GM23338 (cell line): ENCODE data around the gene PTPRR. TPM values are rescaled to one million over a fixed set of nuclear protein-coding genes. Genes with fewer than 3 reads are reported as not detected.

Source experiments
- ATAC-seq: fragments of 200-7000 bp; cut with Tn5 transposase; 3 replicates; pipeline ENCODE4 v1.9.1; 2020
- DNase-seq: peaks from one replicate; pipeline ENCODE4 v3.0.0-alpha.2; 2015; ENCODE audit warnings: low spot score
- H2AFZ ChIP-seq: fragments of 200-600 bp; sonication (generic); 2 replicates; pipeline ENCODE4 v1.8.0; 2016; ENCODE audit warnings: antibody characterized with exemption, mild to moderate bottlenecking, moderate library complexity
- H3F3A ChIP-seq: fragments of 200-600 bp; sonication (generic); replicated peaks from 2 replicates; pipeline ENCODE4 v1.8.0; 2017; ENCODE audit warnings: antibody characterized with exemption, mixed run types, low read depth
- H3K27ac ChIP-seq: fragments of 200-600 bp; sonication (generic); 2 replicates; pipeline ENCODE4 v1.6.1; 2016; ENCODE audit warnings: low read depth
- H3K27me3 ChIP-seq: fragments of 200-600 bp; sonication (generic); 2 replicates; pipeline ENCODE4 v1.8.0; 2016; ENCODE audit warnings: mild to moderate bottlenecking, mixed run types, moderate library complexity; ENCODE audit not compliant: insufficient read depth
- H3K36me3 ChIP-seq: fragments of 200-600 bp; sonication (generic); 2 replicates; pipeline ENCODE4 v1.8.0; 2016; ENCODE audit warnings: mild to moderate bottlenecking; ENCODE audit not compliant: insufficient read depth
- H3K4me1 ChIP-seq: fragments of 200-600 bp; sonication (generic); 2 replicates; pipeline ENCODE4 v1.8.0; 2016; ENCODE audit warnings: mild to moderate bottlenecking, moderate library complexity; ENCODE audit not compliant: insufficient read depth
- H3K4me2 ChIP-seq: fragments of 200-600 bp; sonication (generic); 2 replicates; pipeline ENCODE4 v1.7.1; 2017; ENCODE audit warnings: mixed run types
- H3K4me3 ChIP-seq: fragments of 200-600 bp; sonication (generic); 2 replicates; pipeline ENCODE4 v1.6.1; 2016; ENCODE audit warnings: mixed run types
- H3K79me2 ChIP-seq: fragments of 200-600 bp; sonication (generic); replicated peaks from 2 replicates; pipeline ENCODE4 v1.8.0; 2017; ENCODE audit warnings: mild to moderate bottlenecking; ENCODE audit not compliant: insufficient read depth
- H3K9me2 ChIP-seq: fragments of 200-600 bp; sonication (generic); 2 replicates; pipeline ENCODE4 v1.8.0; 2017; ENCODE audit not compliant: insufficient read depth
- H4K20me1 ChIP-seq: fragments of 200-600 bp; sonication (generic); replicated peaks from 2 replicates; pipeline ENCODE4 v1.8.0; 2017; ENCODE audit warnings: mild to moderate bottlenecking; ENCODE audit not compliant: insufficient read depth
- H3K27ac Mint-ChIP-seq: 2 replicates; pipeline ENCODE4 v1.8.0; 2020; ENCODE audit warnings: inconsistent platforms, mild to moderate bottlenecking, moderate library complexity, mixed read lengths
- H3K27me3 Mint-ChIP-seq: 3 replicates; pipeline ENCODE4 v1.8.0; 2022; ENCODE audit warnings: low read depth, mild to moderate bottlenecking, moderate library complexity, mixed read lengths, inconsistent platforms; ENCODE audit not compliant: insufficient read depth, poor library complexity
- H3K36me3 Mint-ChIP-seq: 3 replicates; pipeline ENCODE4 v1.8.0; 2021; ENCODE audit warnings: low read depth, mild to moderate bottlenecking, inconsistent platforms, moderate library complexity, mixed read lengths
- H3K4me1 Mint-ChIP-seq: 3 replicates; pipeline ENCODE4 v1.8.0; 2020; ENCODE audit warnings: mild to moderate bottlenecking, inconsistent platforms, mixed read lengths
- H3K4me3 Mint-ChIP-seq: 3 replicates; pipeline ENCODE4 v1.8.0; 2021; ENCODE audit warnings: moderate library complexity, mild to moderate bottlenecking, inconsistent platforms, mixed read lengths
- H3K9me3 Mint-ChIP-seq: 3 replicates; pipeline ENCODE4 v1.8.0; 2020; ENCODE audit warnings: moderate library complexity, mild to moderate bottlenecking, inconsistent platforms, mixed read lengths
- CREB1 ChIP-seq: fragments of 250-450 bp; sonication (Bioruptor Pico); IDR thresholded peaks from 2 replicates; pipeline ENCODE4 v1.5.0; 2020; ENCODE audit warnings: low read depth, mild to moderate bottlenecking, moderate library complexity
- CTCF ChIP-seq, 2 experiments: fragments of 200-600 bp in 1 of 2; sonication (generic) in 1 of 2; conservative IDR thresholded peaks; 2 replicates each; pipeline versions ENCODE4 v1.5.1 to v1.6.1; 2016 to 2017; ENCODE audit warnings: antibody characterized with exemption in 2 of 2, low read depth in 2 of 2, mild to moderate bottlenecking in 2 of 2, moderate library complexity in 1 of 2
- EZH2 ChIP-seq: fragments of 200-600 bp; sonication (generic); IDR thresholded peaks from one replicate; pipeline ENCODE4 v1.8.0; 2017; ENCODE audit warnings: antibody characterized with exemption, mild to moderate bottlenecking, low read depth; ENCODE audit not compliant: unreplicated experiment
- EZH2phosphoT487 ChIP-seq: fragments of 200-600 bp; sonication (generic); IDR thresholded peaks from one replicate; pipeline ENCODE4 v1.8.1; 2018; ENCODE audit warnings: antibody characterized with exemption; ENCODE audit not compliant: unreplicated experiment
- NANOG ChIP-seq: IDR thresholded peaks from 2 replicates; pipeline ENCODE4 v1.6.1; 2016; ENCODE audit warnings: antibody characterized with exemption, borderline replicate concordance
- POLR2AphosphoS5 ChIP-seq: IDR thresholded peaks from 2 replicates; pipeline ENCODE4 v1.6.1; 2016; ENCODE audit warnings: antibody characterized with exemption, low read depth
- ZNF114 ChIP-seq: fragments of 250-450 bp; sonication (Bioruptor Pico); IDR thresholded peaks from 2 replicates; pipeline ENCODE4 v1.5.0; 2020; ENCODE audit warnings: mild to moderate bottlenecking, moderate library complexity
- ZNF331 ChIP-seq: fragments of 250-450 bp; sonication (Bioruptor Pico); IDR thresholded peaks from 2 replicates; pipeline ENCODE4 v1.5.0; 2020; ENCODE audit warnings: low read depth, mild to moderate bottlenecking, moderate library complexity
- ZNF462 ChIP-seq: fragments of 250-450 bp; sonication (Bioruptor Pico); IDR thresholded peaks from 2 replicates; pipeline ENCODE4 v1.5.0; 2020; ENCODE audit warnings: mild to moderate bottlenecking, moderate library complexity
- polyA plus RNA-seq: library from polyadenylated mRNA; unstranded; fragments of >200 nt; fragmentation: Nextera tagmentation; extraction: Ambion mirVana; gene quantifications from 2 replicates; pipeline ENCODE4 v1.2.1, GENCODE V29; 2016
- total RNA-seq: library from RNA; depleted of rRNA; stranded (reverse); fragments of >200 nt; shearing (Covaris generic); gene quantifications from 2 replicates; pipeline ENCODE4 v1.2.3, GENCODE V29; 2014
- TF ChIP-seq, protein P1 (sequence below): IDR thresholded peaks from one replicate; pipeline ENCODE4 v1.6.1; 2018; ENCODE audit warnings: antibody characterized with exemption; ENCODE audit not compliant: unreplicated experiment

PTPRR gene
- total and polyA plus RNA-seq, 2 experiments from 2014 or later: 0.26 to 0.76 TPM

DNA sequence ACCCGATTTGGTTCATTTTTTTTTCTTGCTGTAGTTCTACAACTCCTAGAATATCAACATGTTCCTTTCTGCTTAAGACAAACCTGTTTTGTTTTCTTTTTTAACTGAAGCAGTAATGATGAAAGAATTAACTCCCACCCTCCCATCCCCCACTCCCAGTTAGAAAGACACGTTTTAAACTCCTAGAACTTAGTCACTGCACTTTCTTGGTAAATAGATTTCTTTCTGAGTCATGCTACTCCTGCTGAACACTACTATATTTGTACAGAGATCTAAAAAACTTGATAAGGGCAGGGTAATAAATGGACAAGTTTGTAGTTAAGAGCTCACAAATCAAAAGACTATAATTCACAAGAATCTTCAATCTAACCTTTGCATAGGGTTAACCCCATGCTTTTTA lies 164.4 kb downstream of the PTPRR start:
- no peaks in the 10 kb centered on the region for H3K36me3 Mint-ChIP-seq
- Histone ChIP-seq H2AFZ (no peak overlapping the region), H3K79me2 (no peaks in the 10 kb centered on the region), H3K27ac (no peak overlapping the region), H3K4me1 (peaks cover 42% of the 10 kb centered on the region), H3K36me3 (no peaks in the 10 kb centered on the region), H3K27me3 (no peaks in the 10 kb centered on the region), H3F3A (no peaks in the 10 kb centered on the region), H3K4me3 (no peak overlapping the region), H3K4me2 (no peak overlapping the region), H3K9me2 (no peaks in the 10 kb centered on the region), H4K20me1 (no peaks in the 10 kb centered on the region)
- no peak for TF ChIP-seq POLR2AphosphoS5
- TF ChIP-seq ZNF462 (CRISPR knock-in tag): no peak
- TF ChIP-seq ZNF331 (CRISPR knock-in tag): no peak
- TF ChIP-seq EZH2: no peak
- no peak for TF ChIP-seq NANOG
- TF ChIP-seq, protein P1, sequence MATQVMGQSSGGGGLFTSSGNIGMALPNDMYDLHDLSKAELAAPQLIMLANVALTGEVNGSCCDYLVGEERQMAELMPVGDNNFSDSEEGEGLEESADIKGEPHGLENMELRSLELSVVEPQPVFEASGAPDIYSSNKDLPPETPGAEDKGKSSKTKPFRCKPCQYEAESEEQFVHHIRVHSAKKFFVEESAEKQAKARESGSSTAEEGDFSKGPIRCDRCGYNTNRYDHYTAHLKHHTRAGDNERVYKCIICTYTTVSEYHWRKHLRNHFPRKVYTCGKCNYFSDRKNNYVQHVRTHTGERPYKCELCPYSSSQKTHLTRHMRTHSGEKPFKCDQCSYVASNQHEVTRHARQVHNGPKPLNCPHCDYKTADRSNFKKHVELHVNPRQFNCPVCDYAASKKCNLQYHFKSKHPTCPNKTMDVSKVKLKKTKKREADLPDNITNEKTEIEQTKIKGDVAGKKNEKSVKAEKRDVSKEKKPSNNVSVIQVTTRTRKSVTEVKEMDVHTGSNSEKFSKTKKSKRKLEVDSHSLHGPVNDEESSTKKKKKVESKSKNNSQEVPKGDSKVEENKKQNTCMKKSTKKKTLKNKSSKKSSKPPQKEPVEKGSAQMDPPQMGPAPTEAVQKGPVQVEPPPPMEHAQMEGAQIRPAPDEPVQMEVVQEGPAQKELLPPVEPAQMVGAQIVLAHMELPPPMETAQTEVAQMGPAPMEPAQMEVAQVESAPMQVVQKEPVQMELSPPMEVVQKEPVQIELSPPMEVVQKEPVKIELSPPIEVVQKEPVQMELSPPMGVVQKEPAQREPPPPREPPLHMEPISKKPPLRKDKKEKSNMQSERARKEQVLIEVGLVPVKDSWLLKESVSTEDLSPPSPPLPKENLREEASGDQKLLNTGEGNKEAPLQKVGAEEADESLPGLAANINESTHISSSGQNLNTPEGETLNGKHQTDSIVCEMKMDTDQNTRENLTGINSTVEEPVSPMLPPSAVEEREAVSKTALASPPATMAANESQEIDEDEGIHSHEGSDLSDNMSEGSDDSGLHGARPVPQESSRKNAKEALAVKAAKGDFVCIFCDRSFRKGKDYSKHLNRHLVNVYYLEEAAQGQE: no peak
- no peak for TF ChIP-seq EZH2phosphoT487
- TF ChIP-seq CREB1 (CRISPR knock-in tag): no peak
- no peak for TF ChIP-seq ZNF114 (CRISPR knock-in tag)
- TF ChIP-seq CTCF (conservative IDR thresholded peaks at IDR 0.05; ENCODE audit: low read depth in 2 of 2): no peak
- peaks cover 6% of the 10 kb centered on the region for H3K27me3 Mint-ChIP-seq
- ATAC-seq (no peak), DNase-seq (no peak)
- peaks cover 44% of the 10 kb centered on the region for H3K4me1 Mint-ChIP-seq
- H3K9me3 Mint-ChIP-seq: no peaks in the 10 kb centered on the region
- no peak overlapping the region for H3K4me3 Mint-ChIP-seq
- peak overlapping the region; percentile 87; the same call in 1 of the 2 replicates for H3K27ac Mint-ChIP-seq
